ENCODE data around the gene CHCHD3. TPM values are rescaled to one million over a fixed set of nuclear protein-coding genes. Genes with fewer than 3 reads are reported as not detected.

Gene CHCHD3
- total RNA-seq (2021) (105 to 114 TPM (median 106 TPM) in 3 replicates), Bru-seq, nascent RNA (percentile 87 among the genes with signal in this experiment)
- long read RNA-seq, experiment 1, transcript CHCHD3-201 (8 exons, 1,598 nt) = major isoform, 496 of 540 reads
- long read RNA-seq, experiment 1, partial matches to known transcripts = 4 of 540 reads
- long read RNA-seq, experiment 1, other reads (novel, unspliced or antisense) = 40 of 540 reads
- long read RNA-seq, experiment 2, transcript CHCHD3-201 (8 exons, 1,598 nt) = major isoform, 89 of 131 reads
- long read RNA-seq, experiment 2, partial matches to known transcripts = 26 of 131 reads
- long read RNA-seq, experiment 2, other reads (novel, unspliced or antisense) = 16 of 131 reads
- long read RNA-seq, experiment 3, transcript CHCHD3-201 (8 exons, 1,598 nt) = major isoform, 762 of 802 reads
- long read RNA-seq, experiment 3, partial matches to known transcripts = 3 of 802 reads
- long read RNA-seq, experiment 3, other reads (novel, unspliced or antisense) = 37 of 802 reads

GRCh38 chr7:133081599-133082389 is at the start of gene CHCHD3:
TSS of gene CHCHD3 (minus strand) at chr7:133082090. CDS start at chr7:133081937, 153 bp downstream.
- peak; percentile 98 for DNase-seq (ENCODE audit: low spot score)
- ChIA-PET POLR2A (interaction anchor here (0.9 kb wide), 1 partner anchor 11 kb away, joined by 3 read pairs; no protein-coding TSS in a partner anchor), CTCF (interaction anchor here (0.9 to 1.5 kb wide), 4 partner anchors 9 to 352 kb away, joined by 3 to 6 read pairs (median 4); no protein-coding TSS in a partner anchor)
- H3K36me3 Mint-ChIP-seq = no peaks in the 10 kb centered on the region; the same call in 1 of the 2 replicates
- H3K27ac Mint-ChIP-seq = peak within 1 kb of the TSS; percentile 87
- H3K27me3 Mint-ChIP-seq (ENCODE audit: low read depth) = no peaks in the 10 kb centered on the region
- H3K9me3 Mint-ChIP-seq = no peaks in the 10 kb centered on the region
- H3K4me3 Mint-ChIP-seq = peak within 1 kb of the TSS; percentile 93
- peaks cover 38% of the 10 kb centered on the region for H3K4me1 Mint-ChIP-seq
- ATAC-seq = peak; percentile 99
- TF ChIP-seq ZNF423 (CRISPR knock-in tag; IDR thresholded peaks at IDR 0.05) (no peak), ATF3 (CRISPR knock-in tag; conservative IDR thresholded peaks at IDR 0.05) (no peak), ZNF232 (CRISPR knock-in tag; IDR thresholded peaks at IDR 0.05) (peak; percentile 79; the same call in 1 of the 2 replicates), ZNF317 (CRISPR knock-in tag; IDR thresholded peaks at IDR 0.05; ENCODE audit: borderline replicate concordance, low read depth) (no peak), ZNF138 (CRISPR knock-in tag; conservative IDR thresholded peaks at IDR 0.05) (no peak), ZNF121 (CRISPR knock-in tag; IDR thresholded peaks at IDR 0.05) (no peak), MLX (CRISPR knock-in tag; IDR thresholded peaks at IDR 0.05) (no peak), TCF7 (CRISPR knock-in tag; IDR thresholded peaks at IDR 0.05; ENCODE audit: low read depth) (no peak), E2F4 (CRISPR knock-in tag; IDR thresholded peaks at IDR 0.05; ENCODE audit: borderline replicate concordance, low read depth) (no peak), ARID4B (CRISPR knock-in tag; IDR thresholded peaks at IDR 0.05; ENCODE audit: borderline replicate concordance) (peak; percentile 27; the same call in 1 of the 2 replicates), FOXP1 (CRISPR knock-in tag; IDR thresholded peaks at IDR 0.05; ENCODE audit: borderline replicate concordance) (no peak; the same call in 1 of the 2 replicates), ATF1 (CRISPR knock-in tag; IDR thresholded peaks at IDR 0.05) (no peak), NFYB (CRISPR knock-in tag; conservative IDR thresholded peaks at IDR 0.05; ENCODE audit: low read depth) (peak; percentile 85), SMAD3 (CRISPR knock-in tag; IDR thresholded peaks at IDR 0.05; ENCODE audit: borderline replicate concordance) (0 out of 2 replicates have a peak, but pooled peaks have one; percentile 26), USF2 (CRISPR knock-in tag; IDR thresholded peaks at IDR 0.05) (peak; percentile 96), FOXP4 (CRISPR knock-in tag; IDR thresholded peaks at IDR 0.05) (no peak; the same call in 1 of the 2 replicates), NFATC4 (CRISPR knock-in tag; IDR thresholded peaks at IDR 0.05) (no peak), ATF2 (CRISPR knock-in tag; IDR thresholded peaks at IDR 0.05; ENCODE audit: borderline replicate concordance, low read depth) (no peak), RELA (CRISPR knock-in tag; IDR thresholded peaks at IDR 0.05; ENCODE audit: borderline replicate concordance) (no peak), ERG (CRISPR knock-in tag; IDR thresholded peaks at IDR 0.05) (no peak), TEAD4 (CRISPR knock-in tag; IDR thresholded peaks at IDR 0.05) (peak; percentile 78; the same call in 1 of the 2 replicates), GABPB1 (CRISPR knock-in tag; IDR thresholded peaks at IDR 0.05) (peak; percentile 49; the same call in 1 of the 2 replicates)

All from WTC11 (cell line).